PC-3 (cell line): ENCODE measurements around the gene ACSL6. TPM values are rescaled to one million over a fixed set of nuclear protein-coding genes. Genes with fewer than 3 reads are reported as not detected.

Experiments used
- ATAC-seq: fragments of 200-7000 bp; cut with Tn5 transposase; 2 replicates; pipeline ENCODE4 v1.9.1; 2020; ENCODE audit warnings: mild to moderate bottlenecking, moderate library complexity
- BruUV-seq: library from RNA; stranded (reverse); fragments of 400-500 nt; replicated peaks from 2 replicates; lab custom pipeline; 2021; lab: Mats Ljungman, UMichigan
- CTCF ChIA-PET: fragments of 300-600 bp; sonication (Branson Sonifier 250); formaldehyde crosslinking; loops from one replicate; lab custom pipeline; 2022; ENCODE audit warnings: antibody characterized with exemption; lab: Charles Lee
- POLR2A ChIA-PET: fragments of 300-600 bp; sonication (Branson Sonifier 250); formaldehyde crosslinking; loops from one replicate; lab custom pipeline; 2022; ENCODE audit warnings: antibody characterized with exemption; ENCODE audit not compliant: unreplicated experiment; lab: Charles Lee
- DNase-seq: peaks from one replicate; pipeline ENCODE4 v3.0.0-alpha.2; 2015
- H2AFZ ChIP-seq: fragments of 300-600 bp; sonication (generic); 2 replicates; pipeline ENCODE4 v1.6.0; 2016; ENCODE audit warnings: antibody characterized with exemption, low read length
- H3F3A ChIP-seq: fragments of 300-600 bp; sonication (generic); one replicate; pipeline ENCODE4 v1.6.0; 2017; ENCODE audit warnings: antibody characterized with exemption, low read length, control low read depth, mild to moderate bottlenecking; ENCODE audit not compliant: unreplicated experiment
- H3K27ac ChIP-seq: fragments of 300-600 bp; sonication (generic); 2 replicates; pipeline ENCODE4 v1.5.1; 2016; ENCODE audit warnings: mild to moderate bottlenecking, low read length
- H3K27me3 ChIP-seq: fragments of 300-600 bp; sonication (generic); 2 replicates; pipeline ENCODE4 v1.6.1; 2016; ENCODE audit warnings: low read length, mixed read lengths
- H3K36me3 ChIP-seq: fragments of 300-600 bp; sonication (generic); 2 replicates; pipeline ENCODE4 v1.6.1; 2016; ENCODE audit warnings: low read depth, mixed run types, low read length, mixed read lengths
- H3K4me1 ChIP-seq: fragments of 300-600 bp; sonication (generic); 2 replicates; pipeline ENCODE4 v1.5.1; 2016; ENCODE audit warnings: low read length; ENCODE audit not compliant: insufficient read depth
- H3K4me2 ChIP-seq: fragments of 300-600 bp; sonication (generic); 2 replicates; pipeline ENCODE4 v1.6.0; 2016; ENCODE audit warnings: low read length
- H3K4me3 ChIP-seq: fragments of 300-600 bp; sonication (generic); 2 replicates; pipeline ENCODE4 v1.5.1; 2016; ENCODE audit warnings: mild to moderate bottlenecking, low read length, mixed read lengths
- H3K79me2 ChIP-seq: fragments of 300-600 bp; sonication (generic); 2 replicates; pipeline ENCODE4 v1.6.1; 2017; ENCODE audit warnings: low read length, mixed read lengths
- H3K9ac ChIP-seq: fragments of 300-600 bp; sonication (generic); 2 replicates; pipeline ENCODE4 v1.6.0; 2016; ENCODE audit warnings: mild to moderate bottlenecking, low read length
- H3K9me2 ChIP-seq: fragments of 300-600 bp; sonication (generic); replicated peaks from 2 replicates; pipeline ENCODE4 v1.6.1; 2016; ENCODE audit warnings: mixed run types, low read length, mixed read lengths
- H3K9me3 ChIP-seq: fragments of 300-600 bp; sonication (generic); 2 replicates; pipeline ENCODE4 v1.6.1; 2016; ENCODE audit warnings: low read length, mixed read lengths
- H4K20me1 ChIP-seq: fragments of 300-600 bp; sonication (generic); 2 replicates; pipeline ENCODE4 v1.6.1; 2016; ENCODE audit warnings: low read length, mixed read lengths
- EZH2 ChIP-seq: fragments of 300-600 bp; sonication (generic); IDR thresholded peaks from one replicate; pipeline ENCODE4 v1.6.1; 2017; ENCODE audit warnings: antibody characterized with exemption, mild to moderate bottlenecking, low read length; ENCODE audit not compliant: unreplicated experiment
- EZH2phosphoT487 ChIP-seq: fragments of 300-600 bp; sonication (generic); IDR thresholded peaks from 2 replicates; pipeline ENCODE4 v1.6.1; 2018; ENCODE audit warnings: mild to moderate bottlenecking, antibody characterized with exemption, low read length, borderline replicate concordance
- intact Hi-C: fragments of 100-400 bp; cut with micrococcal nuclease; formaldehyde crosslinking; loops from 2 replicates; pipeline ENCODE4 v1.9.0; 2023
- total RNA-seq: library from RNA; depleted of rRNA; stranded (reverse); fragments of >200 nt; gene quantifications from 2 replicates; pipeline ENCODE4 v1.2.3, GENCODE V29; 2014
- TF ChIP-seq, protein P1 (sequence below): fragments of 300-600 bp; sonication (generic); conservative IDR thresholded peaks from 2 replicates; pipeline ENCODE4 v1.5.1; 2017; ENCODE audit warnings: antibody characterized with exemption, low read depth, mild to moderate bottlenecking, low read length

The ACSL6 gene
- total RNA-seq, 1 experiment from 2014 or later: 0.15 TPM

- ChIA-PET CTCF (no interaction called here), POLR2A (no interaction called here)
- H3K79me2 ChIP-seq: no peaks in the 10 kb centered on the region
- no peak overlapping the region for H3K4me2 ChIP-seq
- ATAC-seq (no peak), DNase-seq (no peak)
- no peak overlapping the region for H3K4me3 ChIP-seq
- no peaks in the 10 kb centered on the region for H3K9me2 ChIP-seq
- H2AFZ ChIP-seq: no peak overlapping the region
- no TSS peak for BruUV-seq
- H3F3A ChIP-seq: no peaks in the 10 kb centered on the region
- peaks cover 35% of the 10 kb centered on the region for H3K27me3 ChIP-seq
- no peaks in the 10 kb centered on the region for H3K4me1 ChIP-seq
- no peaks in the 10 kb centered on the region for H3K36me3 ChIP-seq
- no peak for TF ChIP-seq EZH2phosphoT487
- TF ChIP-seq EZH2: no peak
- TF ChIP-seq, protein P1, sequence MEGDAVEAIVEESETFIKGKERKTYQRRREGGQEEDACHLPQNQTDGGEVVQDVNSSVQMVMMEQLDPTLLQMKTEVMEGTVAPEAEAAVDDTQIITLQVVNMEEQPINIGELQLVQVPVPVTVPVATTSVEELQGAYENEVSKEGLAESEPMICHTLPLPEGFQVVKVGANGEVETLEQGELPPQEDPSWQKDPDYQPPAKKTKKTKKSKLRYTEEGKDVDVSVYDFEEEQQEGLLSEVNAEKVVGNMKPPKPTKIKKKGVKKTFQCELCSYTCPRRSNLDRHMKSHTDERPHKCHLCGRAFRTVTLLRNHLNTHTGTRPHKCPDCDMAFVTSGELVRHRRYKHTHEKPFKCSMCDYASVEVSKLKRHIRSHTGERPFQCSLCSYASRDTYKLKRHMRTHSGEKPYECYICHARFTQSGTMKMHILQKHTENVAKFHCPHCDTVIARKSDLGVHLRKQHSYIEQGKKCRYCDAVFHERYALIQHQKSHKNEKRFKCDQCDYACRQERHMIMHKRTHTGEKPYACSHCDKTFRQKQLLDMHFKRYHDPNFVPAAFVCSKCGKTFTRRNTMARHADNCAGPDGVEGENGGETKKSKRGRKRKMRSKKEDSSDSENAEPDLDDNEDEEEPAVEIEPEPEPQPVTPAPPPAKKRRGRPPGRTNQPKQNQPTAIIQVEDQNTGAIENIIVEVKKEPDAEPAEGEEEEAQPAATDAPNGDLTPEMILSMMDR: no peak
- no peaks in the 10 kb centered on the region for H3K9me3 ChIP-seq
- no peak overlapping the region for H3K9ac ChIP-seq
- no peak overlapping the region for H3K27ac ChIP-seq
- intact Hi-C loops: no loop called here
- no peaks in the 10 kb centered on the region for H4K20me1 ChIP-seq
Measured at GRCh38 chr5:131916481-131916880, 95.0 kb downstream of the ACSL6 start.

DNA sequence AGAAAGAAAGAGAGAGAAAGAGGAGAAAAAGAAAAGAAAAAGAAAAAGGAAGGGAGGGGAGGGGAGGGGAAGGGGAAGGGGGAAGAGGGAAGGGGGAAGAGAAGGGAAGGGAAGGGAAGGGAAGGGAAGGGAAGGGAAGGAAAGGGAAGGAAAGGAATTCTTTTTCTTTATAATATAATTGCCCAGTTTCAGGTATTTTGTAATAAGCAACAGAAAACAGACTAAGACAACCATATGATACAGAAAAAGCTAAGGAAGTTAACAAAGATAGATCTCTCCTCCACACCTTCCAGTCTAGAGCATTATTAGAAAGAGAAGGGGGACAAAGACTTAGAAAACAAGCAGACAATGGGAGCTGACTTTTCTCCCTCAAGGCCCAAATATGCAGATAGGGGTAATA, 97.0 kb downstream of the ACSL6 start:
- no peak overlapping the region for H3K4me3 ChIP-seq
- H3K9me3 ChIP-seq: no peaks in the 10 kb centered on the region
- no peaks in the 10 kb centered on the region for H3K36me3 ChIP-seq
- H3F3A ChIP-seq: no peaks in the 10 kb centered on the region
- H3K79me2 ChIP-seq: no peaks in the 10 kb centered on the region
- no peak overlapping the region for H3K27ac ChIP-seq
- ChIA-PET CTCF (no interaction called here), POLR2A (interaction anchor here (0.8 kb wide), 1 partner anchor 110 kb away, joined by 5 read pairs; no protein-coding TSS in a partner anchor)
- no peaks in the 10 kb centered on the region for H3K4me1 ChIP-seq
- ATAC-seq (no peak), DNase-seq (no peak)
- no peak overlapping the region for H3K9ac ChIP-seq
- H2AFZ ChIP-seq: no peak overlapping the region
- H4K20me1 ChIP-seq: no peaks in the 10 kb centered on the region
- no peak overlapping the region for H3K4me2 ChIP-seq
- H3K9me2 ChIP-seq: no peaks in the 10 kb centered on the region
- no peak for TF ChIP-seq EZH2
- no peak for TF ChIP-seq EZH2phosphoT487
- TF ChIP-seq, protein P1: no peak
- BruUV-seq: no TSS peak
- peaks cover 40% of the 10 kb centered on the region for H3K27me3 ChIP-seq
- intact Hi-C loops: no loop called here

DNA sequence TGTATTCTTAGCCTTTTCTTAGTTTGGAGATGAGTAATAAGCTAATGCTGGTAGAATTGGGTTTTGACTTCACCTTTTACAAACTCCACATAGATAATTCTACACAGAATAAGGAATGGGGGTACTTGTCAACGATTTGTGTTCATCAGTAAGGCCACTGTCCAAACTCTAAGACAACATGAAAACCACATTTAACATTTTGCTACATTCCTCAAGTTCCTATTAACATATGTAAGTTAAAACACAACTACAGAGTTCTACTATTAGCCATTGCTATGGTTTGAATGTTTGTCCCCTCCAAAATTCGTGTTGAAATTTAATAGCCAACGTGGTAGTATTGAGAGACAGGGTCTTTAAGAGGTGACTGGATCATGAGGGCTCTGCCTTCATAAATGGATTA, 97.9 kb downstream of the ACSL6 start:
- ChIA-PET POLR2A (no interaction called here), CTCF (no interaction called here)
- Histone ChIP-seq H3K4me1 (no peaks in the 10 kb centered on the region), H3K27ac (no peak overlapping the region), H3K9me2 (no peaks in the 10 kb centered on the region), H3F3A (no peaks in the 10 kb centered on the region), H3K9me3 (no peaks in the 10 kb centered on the region), H3K79me2 (no peaks in the 10 kb centered on the region), H4K20me1 (no peaks in the 10 kb centered on the region), H3K27me3 (peaks cover 40% of the 10 kb centered on the region), H3K4me2 (no peak overlapping the region), H3K9ac (no peak overlapping the region), H3K4me3 (no peak overlapping the region), H3K36me3 (no peaks in the 10 kb centered on the region), H2AFZ (no peak overlapping the region)
- intact Hi-C loops: no loop called here
- TF ChIP-seq, protein P1: no peak
- TF ChIP-seq EZH2 (no peak), EZH2phosphoT487 (no peak)
- DNase-seq (no peak), ATAC-seq (no peak)
- no TSS peak for BruUV-seq
